A673 (cell line): ENCODE results near the gene ANKUB1. TPM values are rescaled to one million over a fixed set of nuclear protein-coding genes. Genes with fewer than 3 reads are reported as not detected.

Experiments used
- BruUV-seq: library from RNA; stranded (reverse); fragments of 400-500 nt; replicated peaks from 2 replicates; lab custom pipeline; 2021; lab: Mats Ljungman, UMichigan
- CTCF ChIA-PET: fragments of 300-600 bp; sonication (Branson Sonifier 250); formaldehyde crosslinking; loops from one replicate; lab custom pipeline; 2022; ENCODE audit warnings: antibody characterized with exemption; lab: Charles Lee
- POLR2A ChIA-PET: fragments of 300-600 bp; sonication (Branson Sonifier 250); formaldehyde crosslinking; loops from one replicate; lab custom pipeline; 2022; ENCODE audit warnings: antibody characterized with exemption; ENCODE audit not compliant: low non-redundant PET; lab: Charles Lee
- DNase-seq: peaks from one replicate; pipeline ENCODE4 v3.0.0-alpha.2; 2015; ENCODE audit warnings: low spot score
- H3K27ac ChIP-seq: fragments of 200-600 bp; sonication (generic); 2 replicates; pipeline ENCODE4 v1.5.1; 2016; ENCODE audit warnings: mixed run types, low read depth, mild to moderate bottlenecking, mixed read lengths, antibody characterized with exemption, low read length; ENCODE audit not compliant: poor library complexity, severe bottlenecking
- H3K27me3 ChIP-seq: fragments of 200-600 bp; sonication (generic); replicated peaks from 2 replicates; pipeline ENCODE4 v1.6.1; 2017; ENCODE audit warnings: mixed run types, low read depth, mild to moderate bottlenecking, mixed read lengths, antibody characterized with exemption, low read length; ENCODE audit not compliant: insufficient read depth, poor library complexity
- H3K36me3 ChIP-seq: fragments of 200-600 bp; sonication (generic); 2 replicates; pipeline ENCODE4 v1.6.1; 2016; ENCODE audit warnings: mixed run types, mild to moderate bottlenecking, mixed read lengths, antibody characterized with exemption, low read length; ENCODE audit not compliant: insufficient read depth, poor library complexity, severe bottlenecking
- H3K4me1 ChIP-seq: fragments of 200-600 bp; sonication (generic); 2 replicates; pipeline ENCODE4 v1.6.1; 2017; ENCODE audit warnings: mixed run types, mild to moderate bottlenecking, mixed read lengths, antibody characterized with exemption, low read length; ENCODE audit not compliant: insufficient read depth, poor library complexity, severe bottlenecking
- H3K4me3 ChIP-seq: fragments of 200-600 bp; sonication (generic); 2 replicates; pipeline ENCODE4 v1.5.1; 2016; ENCODE audit warnings: low read depth, mixed run types, mild to moderate bottlenecking, mixed read lengths, low read length; ENCODE audit not compliant: poor library complexity, severe bottlenecking
- H3K9me3 ChIP-seq: fragments of 200-600 bp; sonication (generic); 2 replicates; pipeline ENCODE4 v1.6.1; 2016; ENCODE audit warnings: mixed run types, low read depth, mild to moderate bottlenecking, mixed read lengths, antibody characterized with exemption, low read length; ENCODE audit not compliant: poor library complexity, severe bottlenecking
- CTCF ChIP-seq: fragments of 300-800, 200-600 bp; sonication (generic); conservative IDR thresholded peaks from 2 replicates; pipeline ENCODE4 v1.5.1; 2017; ENCODE audit warnings: low read depth, mild to moderate bottlenecking, antibody characterized with exemption, low read length, moderate library complexity, mixed read lengths
- EZH2 ChIP-seq: fragments of 200-600 bp; sonication (generic); IDR thresholded peaks from 2 replicates; pipeline ENCODE4 v1.6.1; 2017; ENCODE audit warnings: borderline replicate concordance, low read depth, mild to moderate bottlenecking, mixed read lengths, antibody characterized with exemption, low read length; ENCODE audit not compliant: poor library complexity, severe bottlenecking
- intact Hi-C: fragments of 100-400 bp; cut with micrococcal nuclease; formaldehyde crosslinking; loops from one replicate; pipeline ENCODE4 v1.10.0; 2022; ENCODE audit not compliant: unreplicated experiment
- total RNA-seq: library from RNA; stranded (reverse); gene quantifications from 2 replicates; pipeline ENCODE4 v1.2.3, GENCODE V29; 2021

Gene ANKUB1
- total RNA-seq, 1 experiment from 2014 or later, result not detected

- no TSS peak for BruUV-seq
- Histone ChIP-seq H3K9me3 (peaks cover 8% of the 10 kb centered on the region), H3K4me3 (no peak overlapping the region), H3K4me1 (peaks cover 6% of the 10 kb centered on the region), H3K27me3 (no peaks in the 10 kb centered on the region), H3K27ac (no peak overlapping the region), H3K36me3 (no peaks in the 10 kb centered on the region)
- TF ChIP-seq EZH2 (no peak), CTCF (peak; percentile 85)
- peak; percentile 84 for DNase-seq
- ChIA-PET CTCF (interaction anchor here (0.5 to 1.7 kb wide), 9 partner anchors 33 to 193 kb away, joined by 3 to 9 read pairs (median 4); no protein-coding TSS in a partner anchor), POLR2A (no interaction called here)
- intact Hi-C loops, result loop anchor here (1.0 to 2.0 kb wide), 3 partner anchors 149 to 205 kb away; no protein-coding TSS in a partner anchor
These were observed 74.8 kb downstream of the ANKUB1 start for GRCh38 chr3:149717391-149718056.

GRCh38 chr3:149716984-149717383 is 75.4 kb downstream of the ANKUB1 start:
- BruUV-seq, result no TSS peak
- H3K9me3 ChIP-seq, result peaks cover 8% of the 10 kb centered on the region
- no peak for TF ChIP-seq EZH2
- H3K27ac ChIP-seq, result no peak overlapping the region
- intact Hi-C loops, result loop anchor here (1.0 to 2.0 kb wide), 3 partner anchors 148 to 205 kb away; no protein-coding TSS in a partner anchor
- H3K36me3 ChIP-seq, result no peaks in the 10 kb centered on the region
- peaks cover 6% of the 10 kb centered on the region for H3K4me1 ChIP-seq
- no peak overlapping the region for H3K4me3 ChIP-seq
- CTCF ChIA-PET, result interaction anchor here (0.5 to 1.7 kb wide), 9 partner anchors 32 to 193 kb away, joined by 3 to 9 read pairs (median 4); no protein-coding TSS in a partner anchor
- POLR2A ChIA-PET, result no interaction called here
- no peaks in the 10 kb centered on the region for H3K27me3 ChIP-seq
- DNase-seq, result no peak

GRCh38 chr3:149715247-149715646 is 77.1 kb downstream of the ANKUB1 start:
- DNase-seq, result no peak
- H3K4me3 ChIP-seq, result no peak overlapping the region
- H3K4me1 ChIP-seq, result peaks cover 6% of the 10 kb centered on the region
- H3K36me3 ChIP-seq, result no peaks in the 10 kb centered on the region
- no peaks in the 10 kb centered on the region for H3K9me3 ChIP-seq
- no peak for TF ChIP-seq EZH2
- no peak for TF ChIP-seq CTCF
- ChIA-PET POLR2A (no interaction called here), CTCF (interaction anchor here (0.9 kb wide), 1 partner anchor 185 kb away, joined by 3 read pairs; no protein-coding TSS in a partner anchor)
- no peak overlapping the region for H3K27ac ChIP-seq
- H3K27me3 ChIP-seq, result no peaks in the 10 kb centered on the region
- BruUV-seq, result no TSS peak
- intact Hi-C loops, result no loop called here
